Activated CD4-positive, alpha-beta T cell treated with anti-CD3 and anti-CD28 coated beads, Interleukin-2, Interleukin-6, amounts not matched to agents 100 ng/mL and 50 ng/mL, durations not matched to agents 16 hours and 8 hours (primary cell): ENCODE data around the gene GJC1.

ENCODE experiments used
- DNase-seq: peaks from one replicate; pipeline ENCODE4 v3.0.0-alpha.2; 2020

GJC1 gene

GRCh38 chr17:44796731-44797130 lies 33.4 kb downstream of the GJC1 start:
- DNase-seq = no peak

- no peak for DNase-seq
These were observed 34.2 kb downstream of the GJC1 start for GRCh38 chr17:44795928-44796327.

- no peak for DNase-seq
These were observed 34.7 kb downstream of the GJC1 start for GRCh38 chr17:44795421-44795820.

- no peak for DNase-seq
These were observed 35.2 kb downstream of the GJC1 start for GRCh38 chr17:44794851-44795413.

- no peak for DNase-seq
These were observed 35.9 kb downstream of the GJC1 start for GRCh38 chr17:44793885-44794842.

- no peak for DNase-seq
These were observed 37.8 kb downstream of the GJC1 start for GRCh38 chr17:44792276-44792675.

- no peak for DNase-seq
These were observed 41.9 kb downstream of the GJC1 start for GRCh38 chr17:44788139-44788538.

- no peak for DNase-seq
These were observed 42.7 kb downstream of the GJC1 start for GRCh38 chr17:44787271-44787940.

GRCh38 chr17:44786551-44787081 lies 43.5 kb downstream of the GJC1 start:
- DNase-seq = no peak

- no peak for DNase-seq
These were observed 44.2 kb downstream of the GJC1 start for GRCh38 chr17:44785921-44786320.

- no peak for DNase-seq
These were observed 47.7 kb downstream of the GJC1 start for GRCh38 chr17:44782326-44782850.

- DNase-seq = no peak
These were observed 48.3 kb downstream of the GJC1 start for GRCh38 chr17:44781551-44782325.

- DNase-seq = no peak
These were observed 49.1 kb downstream of the GJC1 start for GRCh38 chr17:44780845-44781480.

GRCh38 chr17:44780161-44780560 lies 49.9 kb downstream of the GJC1 start:
- DNase-seq = no peak

GRCh38 chr17:44779211-44780025 lies 50.7 kb downstream of the GJC1 start:
- DNase-seq = peak; percentile 85

GRCh38 chr17:44778656-44779210 lies 51.4 kb downstream of the GJC1 start:
- no peak for DNase-seq

GRCh38 chr17:44777394-44778348 lies 52.4 kb downstream of the GJC1 start:
- DNase-seq = no peak

GRCh38 chr17:44776628-44777393 lies 53.3 kb downstream of the GJC1 start:
- no peak for DNase-seq
